Breast epithelium (tissue), 4 donors: Measurements from ENCODE around the gene RNF4. TPM values are rescaled to one million over a fixed set of nuclear protein-coding genes. Genes with fewer than 3 reads are reported as not detected.
"Not testable (repeated sequence)": the region's sequence is repeated elsewhere in the genome, so short reads cannot be mapped to it uniquely, and the experiment has no call there.

Source experiments
- DNase-seq, 2 donors: peaks; one replicate each; pipeline ENCODE4 v3.0.0-alpha.2; 2019; ENCODE audit warnings: low spot score in 2 of 2
- H3K27ac ChIP-seq, 2 donors: fragments of 200-600 bp; sonication (generic) in 1 of 2; one replicate each; pipeline ENCODE4 v1.5.1; 2016 to 2019; ENCODE audit warnings: mild to moderate bottlenecking in 1 of 2
- H3K27me3 ChIP-seq, 2 donors: fragments of 200-600 bp; sonication (generic) in 1 of 2; one replicate each; pipeline versions ENCODE4 v1.5.1 to v1.6.0; 2017 to 2019; ENCODE audit warnings: control low read depth in 1 of 2, mild to moderate bottlenecking in 1 of 2
- H3K36me3 ChIP-seq: fragments of 200-600 bp; one replicate; pipeline ENCODE4 v1.5.1; 2019
- H3K4me1 ChIP-seq, 2 donors: fragments of 200-600 bp; sonication (generic); one replicate each; pipeline ENCODE4 v1.5.1; 2016 to 2019; ENCODE audit warnings: control low read depth in 1 of 2
- H3K4me3 ChIP-seq, 3 donors: fragments of 200-600 bp; sonication (generic); 1 replicate in 2 of 3; 2 replicates in 1 of 3; pipeline ENCODE4 v1.5.1; 2016 to 2019; ENCODE audit warnings: mild to moderate bottlenecking in 3 of 3, moderate library complexity in 2 of 3
- H3K9me3 ChIP-seq, 2 donors: fragments of 200-600 bp; sonication (generic) in 1 of 2; one replicate each; pipeline ENCODE4 v1.5.1; 2016 to 2019; ENCODE audit warnings: control low read depth in 1 of 2
- CTCF ChIP-seq, 3 donors: fragments of 450-650 bp; IDR thresholded peaks; one replicate each; pipeline ENCODE4 v1.5.1; 2016 to 2017; ENCODE audit warnings: antibody characterized with exemption in 3 of 3, mild to moderate bottlenecking in 3 of 3, moderate library complexity in 3 of 3
- POLR2A ChIP-seq: fragments of 450-650 bp; IDR thresholded peaks from one replicate; pipeline ENCODE4 v1.6.1; 2016; ENCODE audit warnings: antibody characterized with exemption, mild to moderate bottlenecking, moderate library complexity
- POLR2AphosphoS5 ChIP-seq, 3 donors: sonication (generic); formaldehyde crosslinking; IDR thresholded peaks; one replicate each; pipeline ENCODE4 v1.6.1; 2017; ENCODE audit warnings: antibody characterized with exemption in 3 of 3
- intact Hi-C: fragments of 100-400 bp; cut with DNase I; formaldehyde crosslinking; loops from one replicate; pipeline ENCODE4 v1.15.1; 2023; ENCODE audit warnings: low total_unique reads
- total RNA-seq, 3 donors: library from RNA; depleted of rRNA; stranded (reverse); fragments of >200 nt; gene quantifications; one replicate each; pipeline ENCODE4 v1.1.0, GENCODE V29; 2016

The RNF4 gene
- total RNA-seq, 3 donors from 2014 or later: 35.7 to 52.7 (median 40.8) TPM

- no peaks in the 10 kb centered on the region for H3K27me3 ChIP-seq
- intact Hi-C loops: no loop called here
- no peaks in the 10 kb centered on the region for H3K4me1 ChIP-seq
- TF ChIP-seq POLR2AphosphoS5 (IDR thresholded peaks at IDR 0.05): no peak
- TF ChIP-seq CTCF (IDR thresholded peaks at IDR 0.05): no peak
- TF ChIP-seq POLR2A: no peak
- DNase-seq: no peak
- peak overlapping the region in 1 of 2 donors; percentile 17 for H3K27ac ChIP-seq
- H3K9me3 ChIP-seq: no peaks in the 10 kb centered on the region
- peaks cover 7% of the 10 kb centered on the region for H3K36me3 ChIP-seq
- H3K4me3 ChIP-seq: no peak overlapping the region
These were observed 42.8 kb downstream of the RNF4 start for GRCh38 chr4:2511645-2512131.

- no peaks in the 10 kb centered on the region for H3K9me3 ChIP-seq
- no peak overlapping the region for H3K27ac ChIP-seq
- TF ChIP-seq POLR2AphosphoS5 (IDR thresholded peaks at IDR 0.05) (no peak), CTCF (IDR thresholded peaks at IDR 0.05) (no peak), POLR2A (no peak)
- no peak for DNase-seq
- H3K36me3 ChIP-seq: peaks cover 7% of the 10 kb centered on the region
- H3K4me1 ChIP-seq: no peaks in the 10 kb centered on the region
- no peaks in the 10 kb centered on the region for H3K27me3 ChIP-seq
- no peak overlapping the region for H3K4me3 ChIP-seq
- intact Hi-C loops: no loop called here
These were observed 43.7 kb downstream of the RNF4 start for GRCh38 chr4:2512396-2513135.

- H3K4me3 ChIP-seq, H3K27ac ChIP-seq, H3K4me1 ChIP-seq, intact Hi-C loops, H3K36me3 ChIP-seq, H3K9me3 ChIP-seq, DNase-seq, H3K27me3 ChIP-seq: not testable (repeated sequence)
These were observed 45.3 kb downstream of the RNF4 start for GRCh38 chr4:2514193-2514592.

- H3K36me3 ChIP-seq, H3K4me1 ChIP-seq: not testable (repeated sequence)
These were observed 46.0 kb downstream of the RNF4 start for GRCh38 chr4:2514944-2515343.

GRCh38 chr4:2515830-2516550 lies 47.1 kb downstream of the RNF4 start:
- Histone ChIP-seq H3K4me1 (no peaks in the 10 kb centered on the region), H3K27ac (peak overlapping the region; percentile 5 to 32), H3K4me3 (no peak overlapping the region), H3K27me3 (no peaks in the 10 kb centered on the region), H3K9me3 (no peaks in the 10 kb centered on the region), H3K36me3 (peaks cover 7% of the 10 kb centered on the region)
- TF ChIP-seq POLR2AphosphoS5 (IDR thresholded peaks at IDR 0.05) (no peak), CTCF (IDR thresholded peaks at IDR 0.05) (no peak), POLR2A (no peak)
- no peak for DNase-seq
- intact Hi-C loops: no loop called here

More at GRCh38 chr4:2514944-2515343, 46.0 kb downstream of the RNF4 start:
- H3K4me3 ChIP-seq, intact Hi-C loops, H3K9me3 ChIP-seq, H3K27ac ChIP-seq, H3K27me3 ChIP-seq, DNase-seq: not testable (repeated sequence)

GRCh38 chr4:2516635-2517034 lies 47.7 kb downstream of the RNF4 start:
- H3K4me3 ChIP-seq: no peak overlapping the region
- peak overlapping the region in 1 of 2 donors; percentile 5 for H3K27ac ChIP-seq
- peaks cover 7% of the 10 kb centered on the region for H3K36me3 ChIP-seq
- H3K27me3 ChIP-seq: no peaks in the 10 kb centered on the region
- H3K4me1 ChIP-seq: no peaks in the 10 kb centered on the region
- intact Hi-C loops: no loop called here
- no peak for DNase-seq
- no peaks in the 10 kb centered on the region for H3K9me3 ChIP-seq
- no peak for TF ChIP-seq POLR2AphosphoS5 (IDR thresholded peaks at IDR 0.05)
- no peak for TF ChIP-seq CTCF (IDR thresholded peaks at IDR 0.05)
- no peak for TF ChIP-seq POLR2A
